ENCODE measurements around the gene C19orf33.

- TF ChIP-seq EZH2 (IDR thresholded peaks at IDR 0.05; ENCODE audit: low read depth, unreplicated experiment) (no peak), CTCF (conservative IDR thresholded peaks at IDR 0.05; ENCODE audit: low read depth in 2 of 2) (no peak), POLR2AphosphoS5 (IDR thresholded peaks at IDR 0.05; ENCODE audit: low read depth) (no peak), JUNB (IDR thresholded peaks at IDR 0.05; ENCODE audit: unreplicated experiment) (no peak), EZH2phosphoT487 (IDR thresholded peaks at IDR 0.05; ENCODE audit: unreplicated experiment) (no peak), REST (IDR thresholded peaks at IDR 0.05; ENCODE audit: unreplicated experiment) (no peak), CREB1 (CRISPR knock-in tag; IDR thresholded peaks at IDR 0.05; ENCODE audit: low read depth) (no peak), STAT1 (IDR thresholded peaks at IDR 0.05; ENCODE audit: unreplicated experiment) (no peak), ZNF114 (CRISPR knock-in tag; IDR thresholded peaks at IDR 0.05) (no peak), ZNF331 (CRISPR knock-in tag; IDR thresholded peaks at IDR 0.05; ENCODE audit: low read depth) (no peak), ETS1 (IDR thresholded peaks at IDR 0.05) (no peak), NANOG (IDR thresholded peaks at IDR 0.05; ENCODE audit: borderline replicate concordance) (no peak)
These were observed 14.1 kb upstream of the C19orf33 start for GRCh38 chr19:38289955-38290354.

Data from GM23338 (cell line).